UCSD-AML1 (cell line): ENCODE data around the gene CDC42.
A peak's percentile ranks its signal among the peaks of the same experiment; 100 is the strongest.

Experiments
- DNase-seq: peaks from one replicate; lab custom pipeline; 2025; ENCODE audit not compliant: unreplicated experiment; lab: John Stamatoyannopoulos, UW

Gene CDC42

GRCh38 chr1:22128392-22128791 lies 75.9 kb downstream of the CDC42 start:
- DNase-seq: peak; percentile 62

GRCh38 chr1:22129501-22130117 lies 77.1 kb downstream of the CDC42 start:
- DNase-seq: no peak

DNA sequence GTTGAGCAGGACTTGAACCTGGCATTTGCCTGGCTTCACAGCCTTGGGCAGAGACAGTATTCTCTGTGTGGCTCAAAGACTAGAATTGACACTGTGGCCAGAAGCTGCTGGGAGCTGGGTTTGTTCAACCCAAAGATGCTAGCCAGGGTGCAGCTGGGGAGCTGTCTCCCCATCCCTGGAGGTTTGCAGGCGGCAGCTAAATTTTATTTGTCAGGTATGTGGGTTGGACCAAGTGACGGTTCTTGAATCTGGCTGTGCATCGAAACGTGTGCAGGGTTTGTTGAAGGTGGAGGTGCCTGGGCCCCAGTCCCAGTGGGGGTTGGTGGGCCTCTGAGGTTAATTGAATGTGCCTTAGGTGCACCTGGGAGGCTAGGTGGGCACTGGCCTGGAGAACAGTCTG lies 78.6 kb downstream of the CDC42 start:
- DNase-seq: no peak

- peak; percentile 62 for DNase-seq
Measured at GRCh38 chr1:22131875-22132486, 79.5 kb downstream of the CDC42 start.

- DNase-seq: no peak
Measured at GRCh38 chr1:22132517-22133235, 80.2 kb downstream of the CDC42 start.

DNA sequence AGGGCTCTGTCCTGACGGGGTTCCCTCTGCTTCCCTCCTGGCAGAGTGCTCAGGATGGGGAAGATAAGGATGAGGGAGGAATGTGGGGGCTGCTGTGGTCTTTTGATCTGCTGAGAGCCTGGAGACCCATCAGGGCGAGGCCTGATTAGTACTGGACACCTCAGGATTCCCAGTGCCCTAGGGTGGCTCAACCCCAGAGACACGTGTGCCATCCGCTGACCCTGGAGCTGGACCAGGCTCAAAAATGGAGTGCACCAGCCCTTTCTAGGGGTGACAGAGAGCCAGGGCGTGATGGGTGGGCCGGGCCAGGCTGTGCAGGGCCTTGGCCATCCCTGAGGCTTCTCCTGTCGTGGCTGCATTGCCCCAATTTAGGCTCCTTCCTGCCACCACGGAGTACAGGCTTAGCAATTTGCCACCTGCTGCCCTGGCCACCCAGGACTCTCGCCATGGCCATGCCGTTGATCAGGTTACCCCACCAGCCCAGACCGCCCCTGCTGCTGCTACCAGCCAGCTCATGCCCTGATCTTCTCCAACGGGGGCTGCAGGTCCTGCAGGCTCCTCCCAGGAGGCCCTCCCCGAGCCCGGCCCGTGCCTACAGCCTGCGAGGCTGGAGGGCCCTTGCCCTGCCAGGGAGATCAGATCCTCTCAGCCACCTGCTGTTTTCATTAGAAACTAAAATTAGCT lies 80.9 kb downstream of the CDC42 start:
- no peak for DNase-seq

DNA sequence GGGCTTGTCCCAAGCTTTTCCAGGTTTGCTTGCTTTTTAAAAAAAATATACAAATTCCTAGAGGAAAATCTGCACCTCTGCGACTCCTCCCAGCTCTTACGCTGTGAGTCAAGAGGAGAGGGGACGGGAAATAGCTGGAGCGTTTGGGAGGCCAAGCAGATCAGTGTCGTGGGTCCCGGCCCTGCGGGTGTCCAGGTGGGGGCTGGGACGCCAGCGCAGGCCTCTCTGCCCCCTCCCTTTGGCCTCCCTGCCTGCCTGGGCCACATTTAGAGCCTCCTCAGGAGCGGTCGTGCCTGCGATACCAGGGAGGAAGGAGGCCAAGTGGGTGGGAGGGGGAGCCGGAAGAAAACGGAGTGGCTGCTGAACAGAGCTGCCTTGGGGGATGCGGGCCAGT lies 81.4 kb downstream of the CDC42 start:
- DNase-seq: no peak

- no peak for DNase-seq
Measured at GRCh38 chr1:22137004-22137720, 84.7 kb downstream of the CDC42 start.

DNA sequence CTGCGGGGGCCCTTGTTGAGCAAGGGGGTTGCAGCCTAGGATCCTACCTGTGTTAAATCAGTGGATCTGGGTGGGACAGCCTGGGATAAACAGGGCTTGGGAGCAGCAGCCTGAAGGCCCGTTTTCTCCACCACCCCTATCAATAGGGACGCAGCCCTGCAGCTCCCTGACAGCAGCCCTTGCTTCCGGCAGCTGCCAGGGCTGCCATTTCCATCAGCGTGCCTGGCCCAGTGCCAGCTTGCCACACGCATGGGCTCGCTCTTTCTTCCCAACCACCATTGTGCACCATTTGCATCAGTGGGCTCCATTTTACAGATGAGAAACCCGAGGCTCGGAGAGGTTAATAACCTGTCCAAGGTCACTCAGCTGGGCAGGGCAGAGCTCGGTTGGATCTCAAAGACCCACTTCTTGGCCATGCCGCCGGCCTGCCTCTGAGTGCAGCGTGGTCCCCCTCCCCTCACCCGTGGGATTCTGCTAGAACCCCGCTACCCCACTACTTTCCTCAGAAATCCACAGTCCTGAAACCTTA lies 86.6 kb downstream of the CDC42 start:
- DNase-seq: no peak

- DNase-seq: no peak
Measured at GRCh38 chr1:22139817-22140216, 87.3 kb downstream of the CDC42 start.
